ENCODE measurements around the gene ENTPD8. TPM values are rescaled to one million over a fixed set of nuclear protein-coding genes. Genes with fewer than 3 reads are reported as not detected.

ENTPD8 gene
- total RNA-seq, 1 donor from 2014 or later = not detected

- no peak for DNase-seq (ENCODE audit: low read depth)
- TF ChIP-seq, protein P1, sequence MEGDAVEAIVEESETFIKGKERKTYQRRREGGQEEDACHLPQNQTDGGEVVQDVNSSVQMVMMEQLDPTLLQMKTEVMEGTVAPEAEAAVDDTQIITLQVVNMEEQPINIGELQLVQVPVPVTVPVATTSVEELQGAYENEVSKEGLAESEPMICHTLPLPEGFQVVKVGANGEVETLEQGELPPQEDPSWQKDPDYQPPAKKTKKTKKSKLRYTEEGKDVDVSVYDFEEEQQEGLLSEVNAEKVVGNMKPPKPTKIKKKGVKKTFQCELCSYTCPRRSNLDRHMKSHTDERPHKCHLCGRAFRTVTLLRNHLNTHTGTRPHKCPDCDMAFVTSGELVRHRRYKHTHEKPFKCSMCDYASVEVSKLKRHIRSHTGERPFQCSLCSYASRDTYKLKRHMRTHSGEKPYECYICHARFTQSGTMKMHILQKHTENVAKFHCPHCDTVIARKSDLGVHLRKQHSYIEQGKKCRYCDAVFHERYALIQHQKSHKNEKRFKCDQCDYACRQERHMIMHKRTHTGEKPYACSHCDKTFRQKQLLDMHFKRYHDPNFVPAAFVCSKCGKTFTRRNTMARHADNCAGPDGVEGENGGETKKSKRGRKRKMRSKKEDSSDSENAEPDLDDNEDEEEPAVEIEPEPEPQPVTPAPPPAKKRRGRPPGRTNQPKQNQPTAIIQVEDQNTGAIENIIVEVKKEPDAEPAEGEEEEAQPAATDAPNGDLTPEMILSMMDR (conservative IDR thresholded peaks at IDR 0.05; ENCODE audit: low read depth, low read length) = no peak
- H3K4me3 ChIP-seq (ENCODE audit: low read depth, low read length) = no peak overlapping the region
These were observed 24.5 kb downstream of the ENTPD8 start for GRCh38 chr9:137416563-137417151.

GRCh38 chr9:137416006-137416562, 25.1 kb downstream of the ENTPD8 start:
- TF ChIP-seq, protein P1 (conservative IDR thresholded peaks at IDR 0.05; ENCODE audit: low read depth, low read length) = no peak
- H3K4me3 ChIP-seq (ENCODE audit: low read depth, low read length) = no peak overlapping the region
- DNase-seq (ENCODE audit: low read depth) = no peak

DNA sequence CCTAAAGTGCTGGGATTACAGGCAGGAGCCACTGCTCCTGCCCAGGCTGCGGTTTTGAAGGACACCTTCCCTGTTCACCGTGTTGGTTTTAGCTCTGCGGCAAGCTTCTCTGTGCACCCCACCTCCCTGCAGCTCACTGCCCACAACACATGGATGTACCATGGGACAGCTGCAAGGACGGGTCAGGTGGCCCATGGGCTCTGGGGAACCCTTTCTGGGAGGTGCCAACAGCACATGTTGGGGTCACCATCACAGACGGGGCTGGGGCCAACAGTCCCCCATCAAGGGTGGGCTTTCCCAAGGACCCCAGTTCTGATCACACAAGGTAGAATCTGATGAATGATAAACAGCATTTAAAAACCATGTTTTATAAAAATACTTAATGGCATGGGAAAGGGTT, 25.7 kb downstream of the ENTPD8 start:
- H3K4me3 ChIP-seq (ENCODE audit: low read depth, low read length) = no peak overlapping the region
- TF ChIP-seq, protein P1 (conservative IDR thresholded peaks at IDR 0.05; ENCODE audit: low read depth, low read length) = no peak
- DNase-seq (ENCODE audit: low read depth) = no peak

- TF ChIP-seq, protein P1 (conservative IDR thresholded peaks at IDR 0.05; ENCODE audit: low read depth, low read length) = no peak
- DNase-seq (ENCODE audit: low read depth) = no peak
- H3K4me3 ChIP-seq (ENCODE audit: low read depth, low read length) = no peak overlapping the region
These were observed 28.7 kb downstream of the ENTPD8 start for GRCh38 chr9:137412431-137412830.

DNA sequence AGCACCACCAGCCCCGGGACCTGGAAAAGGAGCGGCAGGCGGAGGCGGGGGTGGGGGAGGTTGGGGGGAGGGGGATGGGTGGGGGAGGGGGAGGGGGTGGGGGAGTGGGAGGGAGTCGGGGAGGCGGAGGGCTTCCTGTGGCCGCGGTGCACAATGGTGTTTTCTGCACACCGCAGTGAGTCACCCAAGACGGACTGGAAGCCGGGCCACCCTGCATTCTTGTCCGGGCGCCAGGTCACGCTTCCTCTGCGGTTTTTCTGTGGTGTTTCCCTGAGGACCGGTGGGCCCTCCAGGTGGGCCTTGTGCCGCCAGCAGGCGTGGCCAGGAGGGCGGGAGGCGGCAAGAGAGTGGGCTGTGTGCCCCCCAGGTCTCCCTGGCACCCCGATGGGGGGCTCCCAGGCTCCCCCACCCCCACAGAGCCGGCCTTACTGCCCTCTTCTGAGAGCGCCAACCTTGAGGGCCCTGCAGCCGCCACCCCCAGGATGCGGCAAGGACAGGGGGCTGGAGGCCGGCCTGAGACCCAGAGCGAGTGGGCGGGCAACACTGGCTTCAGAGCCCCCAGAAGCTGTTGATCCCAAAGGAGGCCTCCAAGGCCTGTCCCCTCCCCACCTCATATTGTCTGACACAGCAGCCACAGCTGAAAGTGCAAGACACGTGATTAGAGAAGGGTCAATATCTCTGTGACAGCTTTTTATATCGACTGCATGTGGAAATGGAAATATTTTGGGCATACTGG, 29.3 kb downstream of the ENTPD8 start:
- DNase-seq (ENCODE audit: low read depth) = peak; percentile 44
- TF ChIP-seq, protein P1 (conservative IDR thresholded peaks at IDR 0.05; ENCODE audit: low read depth, low read length) = no peak
- H3K4me3 ChIP-seq (ENCODE audit: low read depth, low read length) = no peak overlapping the region

DNA sequence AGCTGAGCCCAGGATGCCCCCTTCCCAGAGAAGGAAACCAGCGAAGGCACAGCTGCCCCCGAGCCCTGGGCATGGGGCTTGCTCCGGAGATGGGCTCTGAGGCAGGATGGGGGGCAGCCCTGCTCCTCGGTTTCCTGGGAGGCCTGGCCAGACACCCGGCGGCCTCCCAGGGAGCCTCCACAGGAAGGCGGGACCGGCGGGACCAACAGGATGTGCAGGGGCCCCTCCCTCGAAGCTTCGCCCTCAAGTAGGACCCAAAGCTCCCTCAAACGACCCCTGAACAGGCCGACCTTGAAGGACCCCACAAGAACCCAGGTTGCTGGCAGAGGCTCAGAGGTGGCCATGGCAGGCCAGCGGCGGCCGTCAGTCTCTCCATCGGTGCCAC, 29.9 kb downstream of the ENTPD8 start:
- TF ChIP-seq, protein P1 (conservative IDR thresholded peaks at IDR 0.05; ENCODE audit: low read depth, low read length) = no peak
- H3K4me3 ChIP-seq (ENCODE audit: low read depth, low read length) = peak overlapping the region; percentile 20
- no peak for DNase-seq (ENCODE audit: low read depth)
